ENCODE data around the gene CCHCR1. TPM values are rescaled to one million over a fixed set of nuclear protein-coding genes. Genes with fewer than 3 reads are reported as not detected.
"Not testable (repeated sequence)": the region's sequence is repeated elsewhere in the genome, so short reads cannot be mapped to it uniquely, and the experiment has no call there.

Gene CCHCR1
- total RNA-seq, 2 experiments from 2014 or later, result 47.1 to 47.7 TPM

GRCh38 chr6:31168606-31169005, 11.0 kb upstream of the CCHCR1 start:
- CTCF ChIA-PET, result interaction anchor here (0.8 to 1.6 kb wide), 2 partner anchors 11 to 22 kb away, joined by 3 to 4 read pairs; partner anchors contain the start of genes CCHCR1 and TCF19
- POLR2A ChIA-PET, result no interaction called here

GRCh38 chr6:31165986-31166385, 8.4 kb upstream of the CCHCR1 start:
- CTCF ChIA-PET, result interaction anchor here (0.9 kb wide), 1 partner anchor 201 kb away, joined by 3 read pairs; no protein-coding TSS in a partner anchor
- POLR2A ChIA-PET, result interaction anchor here (0.7 kb wide), 1 partner anchor 9 kb away, joined by 3 read pairs; no protein-coding TSS in a partner anchor

- POLR2A ChIA-PET, result interaction anchor here (0.7 kb wide), 1 partner anchor 10 kb away, joined by 3 read pairs; no protein-coding TSS in a partner anchor
- CTCF ChIA-PET, result not testable (repeated sequence)
These were observed 7.6 kb upstream of the CCHCR1 start for GRCh38 chr6:31165064-31165832.

- POLR2A ChIA-PET, CTCF ChIA-PET: not testable (repeated sequence)
These were observed 7.0 kb upstream of the CCHCR1 start for GRCh38 chr6:31164475-31165063.

- CTCF ChIA-PET, result no interaction called here
- POLR2A ChIA-PET, result no interaction called here
These were observed 6.3 kb upstream of the CCHCR1 start for GRCh38 chr6:31163922-31164321.

GRCh38 chr6:31162463-31163165, 5.0 kb upstream of the CCHCR1 start:
- ChIA-PET CTCF (no interaction called here), POLR2A (interaction anchor here (0.6 kb wide), 1 partner anchor 256 kb away, joined by 3 read pairs; no protein-coding TSS in a partner anchor)

GRCh38 chr6:31161216-31162126, 3.9 kb upstream of the CCHCR1 start:
- CTCF ChIA-PET, result interaction anchor here (1.4 kb wide), 1 partner anchor 35 kb away, joined by 5 read pairs; no protein-coding TSS in a partner anchor
- POLR2A ChIA-PET, result no interaction called here

- POLR2A ChIA-PET, result interaction anchor here (0.5 kb wide), 1 partner anchor 544 kb away, joined by 10 read pairs; no protein-coding TSS in a partner anchor
- CTCF ChIA-PET, result interaction anchor here (0.5 to 1.3 kb wide), 3 partner anchors 32 to 208 kb away, joined by 3 to 5 read pairs (median 4); no protein-coding TSS in a partner anchor
These were observed 1.6 kb upstream of the CCHCR1 start for GRCh38 chr6:31158863-31159855.

GRCh38 chr6:31158140-31158862, 699 bp upstream of the CCHCR1 start, which contains the start of gene TCF19:
TCF19 (plus strand) TSS chr6:31158589; CDS start chr6:31159470, 881 bp downstream.
- POLR2A ChIA-PET, result interaction anchor here (0.5 kb wide), 1 partner anchor 544 kb away, joined by 10 read pairs; no protein-coding TSS in a partner anchor
- CTCF ChIA-PET, result interaction anchor here (1.3 to 1.5 kb wide), 3 partner anchors 11 to 209 kb away, joined by 4 to 5 read pairs (median 4); no protein-coding TSS in a partner anchor

- POLR2A ChIA-PET, result no interaction called here
- CTCF ChIA-PET, result no interaction called here
These were observed 961 bp downstream of the CCHCR1 start for GRCh38 chr6:31156641-31157040.

GRCh38 chr6:31154436-31154835, 3.2 kb downstream of the CCHCR1 start:
- ChIA-PET CTCF (no interaction called here), POLR2A (no interaction called here)

GRCh38 chr6:31152781-31153180, 4.8 kb downstream of the CCHCR1 start:
- CTCF ChIA-PET, result interaction anchor here (0.6 kb wide), 1 partner anchor 407 kb away, joined by 3 read pairs; no protein-coding TSS in a partner anchor
- POLR2A ChIA-PET, result no interaction called here

- POLR2A ChIA-PET, result no interaction called here
- CTCF ChIA-PET, result interaction anchor here (0.5 to 2.1 kb wide), 2 partner anchors 11 to 413 kb away, joined by 3 to 6 read pairs; partner anchors contain the start of gene PSORS1C2
These were observed 7.7 kb downstream of the CCHCR1 start for GRCh38 chr6:31149827-31150447.

- ChIA-PET POLR2A (no interaction called here), CTCF (no interaction called here)
These were observed 12.2 kb downstream of the CCHCR1 start for GRCh38 chr6:31145386-31145785.

- POLR2A ChIA-PET, result no interaction called here
- CTCF ChIA-PET, result no interaction called here
These were observed 12.6 kb downstream of the CCHCR1 start for GRCh38 chr6:31144970-31145340.

GRCh38 chr6:31144296-31144969, 13.2 kb downstream of the CCHCR1 start:
- POLR2A ChIA-PET, result no interaction called here
- CTCF ChIA-PET, result interaction anchor here (1.5 kb wide), 1 partner anchor 14 kb away, joined by 6 read pairs; no protein-coding TSS in a partner anchor
